Retinal pigment epithelial cell (primary cell): ENCODE data around the gene XRRA1.
A peak's percentile ranks its signal among the peaks of the same experiment; 100 is the strongest.

Experiments
- DNase-seq: peaks from one replicate; pipeline ENCODE4 v3.0.0-alpha.2; 2010; ENCODE audit warnings: low read depth
- H3K4me3 ChIP-seq: 2 replicates; pipeline ENCODE4 v1.5.1; 2011; ENCODE audit warnings: mild to moderate bottlenecking, low read length, control low read depth, moderate library complexity
- TF ChIP-seq, protein P1 (sequence below): conservative IDR thresholded peaks from 2 replicates; pipeline ENCODE4 v1.5.1; 2011; ENCODE audit warnings: low read depth, low read length, control low read depth, inconsistent platforms

Gene XRRA1

DNA sequence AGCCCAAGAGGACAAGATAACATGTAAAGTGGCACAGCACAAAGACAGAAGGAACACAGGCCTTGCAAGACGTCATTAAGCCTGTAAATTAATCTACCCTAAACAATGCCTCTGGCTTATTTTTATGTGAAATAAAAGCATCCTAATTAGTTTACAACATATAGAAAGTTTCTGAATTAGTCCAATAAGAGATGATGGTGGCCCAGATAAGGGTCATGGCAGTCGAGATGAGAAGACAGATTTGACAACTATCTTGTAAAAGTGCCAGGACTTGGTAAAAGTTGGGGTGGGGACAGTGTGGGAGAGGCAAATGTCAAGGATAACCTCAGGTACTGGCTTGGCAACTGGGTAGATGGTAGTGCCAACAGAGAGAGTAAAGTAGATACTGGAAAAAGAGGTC is 13.6 kb downstream of the XRRA1 start:
- H3K4me3 ChIP-seq = no peak overlapping the region
- TF ChIP-seq, protein P1, sequence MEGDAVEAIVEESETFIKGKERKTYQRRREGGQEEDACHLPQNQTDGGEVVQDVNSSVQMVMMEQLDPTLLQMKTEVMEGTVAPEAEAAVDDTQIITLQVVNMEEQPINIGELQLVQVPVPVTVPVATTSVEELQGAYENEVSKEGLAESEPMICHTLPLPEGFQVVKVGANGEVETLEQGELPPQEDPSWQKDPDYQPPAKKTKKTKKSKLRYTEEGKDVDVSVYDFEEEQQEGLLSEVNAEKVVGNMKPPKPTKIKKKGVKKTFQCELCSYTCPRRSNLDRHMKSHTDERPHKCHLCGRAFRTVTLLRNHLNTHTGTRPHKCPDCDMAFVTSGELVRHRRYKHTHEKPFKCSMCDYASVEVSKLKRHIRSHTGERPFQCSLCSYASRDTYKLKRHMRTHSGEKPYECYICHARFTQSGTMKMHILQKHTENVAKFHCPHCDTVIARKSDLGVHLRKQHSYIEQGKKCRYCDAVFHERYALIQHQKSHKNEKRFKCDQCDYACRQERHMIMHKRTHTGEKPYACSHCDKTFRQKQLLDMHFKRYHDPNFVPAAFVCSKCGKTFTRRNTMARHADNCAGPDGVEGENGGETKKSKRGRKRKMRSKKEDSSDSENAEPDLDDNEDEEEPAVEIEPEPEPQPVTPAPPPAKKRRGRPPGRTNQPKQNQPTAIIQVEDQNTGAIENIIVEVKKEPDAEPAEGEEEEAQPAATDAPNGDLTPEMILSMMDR = no peak
- no peak for DNase-seq

DNA sequence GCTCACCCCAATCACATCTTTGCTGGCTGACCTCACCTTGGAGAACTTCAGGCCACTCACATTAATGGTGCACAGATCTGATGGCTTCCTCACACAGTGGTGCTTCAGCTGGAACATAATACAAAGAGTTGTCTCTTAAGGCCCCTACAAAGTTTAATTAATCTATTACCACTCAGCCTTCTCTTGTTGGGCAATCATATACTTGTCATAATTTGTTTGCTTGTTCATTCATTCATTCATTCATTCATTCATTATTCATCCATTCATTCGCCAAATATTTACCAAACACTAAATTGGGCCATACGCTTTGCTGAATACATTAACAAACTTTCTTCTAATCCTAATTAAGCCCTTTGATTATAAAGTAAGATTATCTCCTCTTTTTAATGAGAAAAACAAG is 15.1 kb downstream of the XRRA1 start:
- H3K4me3 ChIP-seq = no peak overlapping the region
- no peak for DNase-seq
- TF ChIP-seq, protein P1 = no peak

GRCh38 chr11:74932797-74933196 is 16.1 kb downstream of the XRRA1 start:
- TF ChIP-seq, protein P1 = no peak
- H3K4me3 ChIP-seq = no peak overlapping the region
- peak; percentile 68 for DNase-seq

- no peak overlapping the region for H3K4me3 ChIP-seq
- DNase-seq = no peak
- TF ChIP-seq, protein P1 = no peak
Observed at GRCh38 chr11:74932169-74932568, 16.7 kb downstream of the XRRA1 start.

- TF ChIP-seq, protein P1 = peak; percentile 84
- peak; percentile 73 for DNase-seq
- no peak overlapping the region for H3K4me3 ChIP-seq
Observed at GRCh38 chr11:74929431-74930363, 19.2 kb downstream of the XRRA1 start.

DNA sequence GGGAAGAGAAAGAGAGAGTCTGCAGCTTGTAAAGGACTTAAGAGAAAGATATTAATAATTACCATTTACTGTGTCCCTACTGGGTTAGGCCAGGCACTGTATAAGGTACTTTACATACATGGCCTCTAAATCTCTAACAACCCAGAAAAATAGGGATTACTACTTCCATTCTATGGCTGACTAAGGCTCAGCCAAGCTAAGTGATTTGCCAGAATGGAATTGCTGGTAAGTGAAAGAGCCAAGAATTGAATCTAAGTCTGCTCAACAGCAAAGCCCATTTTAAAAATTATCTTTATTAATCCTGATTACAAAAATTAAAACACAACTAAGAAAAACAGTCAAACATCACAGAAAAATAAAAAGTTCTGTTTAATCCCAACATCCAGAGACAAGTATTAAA is 21.4 kb downstream of the XRRA1 start:
- TF ChIP-seq, protein P1 = no peak
- no peak for DNase-seq
- H3K4me3 ChIP-seq = no peak overlapping the region
